MM.1S (cell line): ENCODE results near the gene XRN2.

Source experiments
- CTCF ChIP-seq: fragments of 300-600 bp; sonication (generic); IDR thresholded peaks from 2 replicates; pipeline ENCODE4 v1.5.1; 2016; ENCODE audit warnings: antibody characterized with exemption, low read length, mixed read lengths
- EZH2 ChIP-seq: fragments of 300-600 bp; sonication (generic); optimal IDR thresholded peaks from 2 replicates; pipeline ENCODE3; 2017; ENCODE audit warnings: low read depth, mild to moderate bottlenecking, antibody characterized with exemption, low read length, mixed read lengths
- EZH2phosphoT487 ChIP-seq: fragments of 300-600 bp; sonication (generic); IDR thresholded peaks from 2 replicates; pipeline ENCODE4 v1.6.1; 2018; ENCODE audit warnings: antibody characterized with exemption, low read length

DNA sequence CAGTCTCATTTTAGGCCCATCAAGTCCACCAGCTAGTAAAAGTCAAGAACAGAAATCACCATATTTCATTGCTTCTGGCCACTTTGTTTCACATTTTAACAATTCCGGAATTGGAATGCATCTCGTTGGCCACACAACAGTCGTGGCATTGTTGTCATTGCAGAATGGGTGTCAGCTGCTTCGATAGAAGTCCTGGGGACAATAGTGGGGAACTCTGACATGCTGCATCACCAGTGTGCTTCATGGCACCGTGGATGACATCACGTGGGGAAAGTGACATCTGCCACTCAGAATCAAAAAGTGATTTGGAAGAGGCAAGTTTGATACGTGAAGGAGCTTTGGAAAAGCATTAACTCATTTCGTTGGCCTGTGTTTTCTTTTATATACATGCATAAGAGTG is 43.8 kb upstream of the XRN2 start:
- no peak for TF ChIP-seq CTCF
- TF ChIP-seq EZH2 = no peak
- TF ChIP-seq EZH2phosphoT487 = no peak
